IMR-90 (cell line): ENCODE measurements around the gene ADPGK. TPM values are rescaled to one million over a fixed set of nuclear protein-coding genes. Genes with fewer than 3 reads are reported as not detected.

Experiments used
- ATAC-seq: fragments of 200-7000 bp; cut with Tn5 transposase; 2 replicates; pipeline ENCODE4 v1.9.1; 2020; ENCODE audit warnings: low read depth, mild to moderate bottlenecking, moderate library complexity
- BruUV-seq: library from RNA; stranded (reverse); fragments of 400-500 nt; replicated peaks from 2 replicates; lab custom pipeline; 2021; lab: Mats Ljungman, UMichigan
- CTCF ChIA-PET: fragments of 300-600 bp; formaldehyde crosslinking; extraction: SDS; loops from one replicate; lab custom pipeline; 2021; ENCODE audit warnings: antibody characterized with exemption; lab: Yijun Ruan, JAX
- POLR2A ChIA-PET: fragments of 300-600 bp; sonication (Branson Sonifier 250); formaldehyde crosslinking; loops from one replicate; lab custom pipeline; 2022; ENCODE audit warnings: antibody characterized with exemption; ENCODE audit not compliant: unreplicated experiment; lab: Charles Lee
- DNase-seq: peaks from one replicate; pipeline ENCODE4 v3.0.0; 2013
- H2AFZ ChIP-seq: replicated peaks from 2 replicates; pipeline ENCODE3; 2013; ENCODE audit warnings: low read length, mild to moderate bottlenecking; ENCODE audit not compliant: poor library complexity
- H2AK5ac ChIP-seq: 2 replicates; pipeline ENCODE4 v1.6.1; 2013; ENCODE audit warnings: low read depth, low read length, inconsistent platforms
- H2AK9ac ChIP-seq: replicated peaks from 2 replicates; pipeline ENCODE3; 2013; ENCODE audit warnings: mild to moderate bottlenecking, low read depth, low read length, moderate library complexity; ENCODE audit not compliant: poor library complexity
- H2BK120ac ChIP-seq: 2 replicates; pipeline ENCODE4 v1.6.1; 2013; ENCODE audit warnings: low read depth, low read length, inconsistent platforms
- H2BK15ac ChIP-seq: 3 replicates; pipeline ENCODE4 v1.6.1; 2013; ENCODE audit warnings: low read depth, low read length, inconsistent platforms
- H2BK20ac ChIP-seq: 2 replicates; pipeline ENCODE4 v1.6.1; 2013; ENCODE audit warnings: low read depth, mild to moderate bottlenecking, inconsistent platforms, low read length, moderate library complexity
- H2BK5ac ChIP-seq: 2 replicates; pipeline ENCODE4 v1.6.1; 2013; ENCODE audit warnings: mild to moderate bottlenecking, low read depth, low read length, inconsistent platforms; ENCODE audit not compliant: poor library complexity, severe bottlenecking
- H3K14ac ChIP-seq: replicated peaks from 2 replicates; pipeline ENCODE4 v1.6.1; 2013; ENCODE audit warnings: low read depth, low read length, inconsistent platforms
- H3K18ac ChIP-seq: 2 replicates; pipeline ENCODE4 v1.6.1; 2013; ENCODE audit warnings: low read depth, low read length, control low read depth
- H3K23ac ChIP-seq: 2 replicates; pipeline ENCODE4 v1.6.1; 2013; ENCODE audit warnings: low read depth, low read length, inconsistent platforms
- H3K27ac ChIP-seq: 2 replicates; pipeline ENCODE4 v1.5.1; 2013; ENCODE audit warnings: mild to moderate bottlenecking, control low read depth, low read length; ENCODE audit not compliant: insufficient read depth
- H3K27me3 ChIP-seq: 2 replicates; pipeline ENCODE4 v1.6.1; 2013; ENCODE audit warnings: low read length; ENCODE audit not compliant: control insufficient read depth, insufficient read depth
- H3K36me3 ChIP-seq: 2 replicates; pipeline ENCODE4 v1.6.1; 2013; ENCODE audit warnings: low read length, mixed read lengths; ENCODE audit not compliant: control insufficient read depth, insufficient read depth
- H3K4ac ChIP-seq: 2 replicates; pipeline ENCODE4 v1.6.1; 2013; ENCODE audit warnings: low read depth, low read length, inconsistent platforms
- H3K4me1 ChIP-seq: 2 replicates; pipeline ENCODE4 v1.6.1; 2013; ENCODE audit warnings: low read length, mixed read lengths; ENCODE audit not compliant: control insufficient read depth, insufficient read depth
- H3K4me2 ChIP-seq: 2 replicates; pipeline ENCODE4 v1.6.1; 2013; ENCODE audit warnings: low read depth, mild to moderate bottlenecking, control low read depth, low read length, moderate library complexity
- H3K4me3 ChIP-seq: 2 replicates; pipeline ENCODE4 v1.5.1; 2013; ENCODE audit warnings: low read depth, mild to moderate bottlenecking, control low read depth, low read length, moderate library complexity; ENCODE audit not compliant: insufficient read depth
- H3K56ac ChIP-seq: 2 replicates; pipeline ENCODE4 v1.6.1; 2013; ENCODE audit warnings: low read length, inconsistent platforms; ENCODE audit not compliant: insufficient read depth; ENCODE audit errors: extremely low read depth
- H3K79me1 ChIP-seq, 2 experiments: 2 replicates each; pipeline ENCODE4 v1.6.1; 2013; ENCODE audit warnings: low read length in 2 of 2, inconsistent platforms in 1 of 2, low read depth in 1 of 2
- H3K9ac ChIP-seq: 2 replicates; pipeline ENCODE4 v1.6.1; 2013; ENCODE audit warnings: low read depth, low read length, control low read depth
- H3K9me1 ChIP-seq: 2 replicates; pipeline ENCODE4 v1.6.1; 2013; ENCODE audit warnings: low read length, inconsistent platforms; ENCODE audit not compliant: insufficient read depth
- H3K9me3 ChIP-seq: 2 replicates; pipeline ENCODE4 v1.6.1; 2013; ENCODE audit warnings: low read length; ENCODE audit not compliant: control insufficient read depth, insufficient read depth
- H4K20me1 ChIP-seq: 2 replicates; pipeline ENCODE4 v1.6.1; 2013; ENCODE audit warnings: low read length, inconsistent platforms; ENCODE audit not compliant: insufficient read depth
- H4K5ac ChIP-seq: 2 replicates; pipeline ENCODE4 v1.6.1; 2013; ENCODE audit warnings: mild to moderate bottlenecking, low read depth, low read length, control low read depth
- H4K8ac ChIP-seq, 2 experiments: 2 replicates each; pipeline ENCODE4 v1.6.1; 2013; ENCODE audit warnings: low read depth in 2 of 2, low read length in 2 of 2, control low read depth in 1 of 2, inconsistent platforms in 1 of 2
- H4K91ac ChIP-seq: 2 replicates; pipeline ENCODE4 v1.6.1; 2013; ENCODE audit warnings: low read depth, low read length, inconsistent platforms; ENCODE audit not compliant: insufficient read depth
- CEBPB ChIP-seq: IDR thresholded peaks from 2 replicates; pipeline ENCODE4 v1.6.1; 2012; ENCODE audit warnings: low read depth, low read length, improper control_type of control experiment
- WGBS, 2 experiments: methylation state at CpG; one replicate each; pipeline versions ENCODE4 v1.1.5 to v1.1.7; 2013; ENCODE audit warnings: missing lambda C conversion rate in 2 of 2; ENCODE audit not compliant: insufficient read length in 1 of 2; ENCODE audit errors: extremely low coverage in 2 of 2; 5-methylcytosine and 5-hydroxymethylcytosine counted together
- dilution Hi-C: fragments of 300-500 bp; cut with HindIII; formaldehyde crosslinking; loops from one replicate; pipeline ENCODE4 v1.14.3; 2018; ENCODE audit warnings: low sequenced_read_pairs; ENCODE audit not compliant: unreplicated experiment
- in situ Hi-C: fragments of 300-500 bp; cut with MboI; formaldehyde crosslinking; loops from 3 replicates; pipeline ENCODE4 v1.14.3; 2019; ENCODE audit warnings: low sequenced_read_pairs, inconsistent platforms, mixed read lengths
- intact Hi-C: fragments of 100-400 bp; cut with micrococcal nuclease; formaldehyde crosslinking; loops from 2 replicates; pipeline ENCODE4 v1.10.0; 2022
- polyA plus RNA-seq, 3 experiments: library from polyadenylated mRNA; depleted of rRNA; stranded (reverse); fragments of >200 nt; gene quantifications; 2 replicates each; pipeline ENCODE4 v1.2.3, GENCODE V29; 2012; ENCODE audit warnings: low replicate concordance in 1 of 3
- total RNA-seq: library from RNA; depleted of rRNA; stranded (reverse); fragments of >200 nt; gene quantifications from 2 replicates; pipeline ENCODE4 v1.2.3, GENCODE V29; 2012

ADPGK gene
- total and polyA plus RNA-seq, 2 of the 4 experiments (the other 2 are of a cell fraction) = 53.2 to 62.8 TPM

DNA sequence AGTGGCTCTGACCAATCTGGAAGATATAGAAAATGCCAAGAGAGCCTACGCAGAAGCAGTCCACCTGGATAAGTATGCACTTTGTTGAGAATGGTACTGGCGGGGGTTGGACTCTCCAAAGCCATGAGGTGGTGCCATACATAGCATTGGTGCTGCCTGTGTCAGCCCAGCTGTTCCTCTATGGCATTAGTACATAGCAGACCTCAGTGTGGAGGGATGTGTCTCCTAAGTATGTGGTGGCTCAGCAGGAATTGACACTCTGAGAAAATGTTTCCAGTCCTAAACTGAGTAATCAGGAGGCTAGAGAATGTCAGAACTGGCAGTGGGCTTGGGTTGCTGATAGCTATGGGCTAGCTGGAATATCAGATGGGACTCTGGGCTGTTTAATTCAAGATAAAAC is 48.4 kb downstream of the ADPGK start:
- Histone ChIP-seq H2AK9ac (no peak overlapping the region), H2AFZ (no peak overlapping the region), H4K8ac (no peak overlapping the region), H3K4me3 (no peak overlapping the region), H3K18ac (no peak overlapping the region), H2BK5ac (no peak overlapping the region), H3K56ac (no peak overlapping the region), H3K23ac (no peak overlapping the region), H2BK20ac (no peak overlapping the region), H3K4me2 (no peak overlapping the region), H3K36me3 (peaks cover 22% of the 10 kb centered on the region), H2AK5ac (no peak overlapping the region), H4K5ac (no peak overlapping the region), H3K27me3 (no peaks in the 10 kb centered on the region), H3K79me1 (no peaks in the 10 kb centered on the region; a peak in 2 of 4 replicates), H3K14ac (no peak overlapping the region), H3K4ac (no peak overlapping the region), H4K20me1 (no peaks in the 10 kb centered on the region; the same call in 1 of the 2 replicates), H3K27ac (no peak overlapping the region), H3K4me1 (peaks cover 4% of the 10 kb centered on the region), H3K9ac (no peak overlapping the region), H2BK120ac (no peak overlapping the region), H4K91ac (no peak overlapping the region), H3K9me1 (peaks cover 11% of the 10 kb centered on the region), H2BK15ac (no peak overlapping the region), H3K9me3 (no peaks in the 10 kb centered on the region)
- BruUV-seq = no TSS peak
- intact Hi-C loops = no loop called here
- WGBS, 2 experiments = 100% methylated on average over 1 of the region's 2 CpGs; no CpG with 5 or more reads in 1 of the 2 experiments
- ChIA-PET CTCF (no interaction called here), POLR2A (interaction anchor here (0.5 kb wide), 1 partner anchor 16 kb away, joined by 5 read pairs; no protein-coding TSS in a partner anchor)
- in situ Hi-C loops = no loop called here
- ATAC-seq = no peak
- TF ChIP-seq CEBPB = no peak
- dilution Hi-C loops = no loop called here
- DNase-seq = no peak
